ENCODE results near the gene CAND1. TPM values are rescaled to one million over a fixed set of nuclear protein-coding genes. Genes with fewer than 3 reads are reported as not detected.

CAND1 gene
- total and polyA plus RNA-seq, 2 of the 8 experiments (the other 6 are each of a cell fraction or from before 2014, with no cell fraction given), result 39.4 to 271 TPM

GRCh38 chr12:67286257-67286656 lies 17.1 kb downstream of the CAND1 start:
- no peak overlapping the region for H3K9ac ChIP-seq (replicated peaks in 1 of 4; ENCODE audit: extremely low read depth in 1 of 4, low read depth in 3 of 4, low read length in 3 of 4)
- H3K4me1 ChIP-seq (replicated peaks in 1 of 4; ENCODE audit: control insufficient read depth in 3 of 4, insufficient read depth in 4 of 4, low read length in 3 of 4), result no peaks in the 10 kb centered on the region
- no peak overlapping the region for H3K4ac ChIP-seq (replicated peaks; ENCODE audit: insufficient read length, low read depth, low read length)
- no peak overlapping the region for H3K14ac ChIP-seq (ENCODE audit: insufficient read length)
- no peaks in the 10 kb centered on the region for H3K27me3 ChIP-seq (replicated peaks in 1 of 4; ENCODE audit: control insufficient read depth in 3 of 4, extremely low read depth in 1 of 4, insufficient read depth in 3 of 4, low read length in 3 of 4)
- H3K4me2 ChIP-seq (ENCODE audit: insufficient read depth in 1 of 2, low read depth in 2 of 2, low read length in 2 of 2), result no peak overlapping the region
- H3K4me3 ChIP-seq (ENCODE audit: extremely low read depth in 1 of 4, insufficient read depth in 2 of 4, low read depth in 3 of 4, low read length in 4 of 4), result no peak overlapping the region; a peak in 1 of 8 replicates
- H3K36me3 ChIP-seq (ENCODE audit: control insufficient read depth in 2 of 4, insufficient read depth in 4 of 4, low read length in 3 of 4), result peaks cover 0 to 33% (median 5%) of the 10 kb centered on the region in 4 experiments; a peak in 3 of 8 replicates
- H4K91ac ChIP-seq (replicated peaks; ENCODE audit: insufficient read length, low read length), result no peak overlapping the region
- H4K20me1 ChIP-seq (replicated peaks in 1 of 2; ENCODE audit: control insufficient read depth in 1 of 2, insufficient read depth in 2 of 2, low read length in 2 of 2), result peaks cover 3 to 13% of the 10 kb centered on the region in 2 experiments
- H2BK5ac ChIP-seq (ENCODE audit: low read depth, low read length), result no peak overlapping the region
- H3K56ac ChIP-seq (replicated peaks; ENCODE audit: insufficient read length, low read depth, low read length), result no peak overlapping the region
- H3K27ac ChIP-seq (ENCODE audit: low read depth, low read length), result no peak overlapping the region
- H2AFZ ChIP-seq (ENCODE audit: low read length), result no peak overlapping the region
- H2BK15ac ChIP-seq (ENCODE audit: low read length), result no peak overlapping the region
- no peak overlapping the region for H4K5ac ChIP-seq (ENCODE audit: insufficient read length, low read depth, low read length)
- WGBS, 2 experiments (ENCODE audit: extremely low coverage in 1 of 2, insufficient coverage in 1 of 2, insufficient read length in 1 of 2, insufficient replicate concordance in 2 of 2, low coverage in 1 of 2, low lambda C conversion rate in 2 of 2, missing lambda C conversion rate in 1 of 2), result 96% methylated on average over 5 of the region's 5 CpGs; no CpG with 5 or more reads in 1 of the 2 experiments
- POLR2A ChIA-PET (ENCODE audit: partially characterized antibody), result interaction anchor here (2.1 kb wide), 1 partner anchor 17 kb away, joined by 14 read pairs; the partner anchor contains the start of gene CAND1
- H2BK120ac ChIP-seq (replicated peaks; ENCODE audit: low read depth, low read length), result no peak overlapping the region
- H2BK20ac ChIP-seq (ENCODE audit: low read length), result no peak overlapping the region
- H4K8ac ChIP-seq (ENCODE audit: extremely low read depth, insufficient read depth, low read length), result no peak overlapping the region
- no peaks in the 10 kb centered on the region for H3K9me3 ChIP-seq (ENCODE audit: insufficient read depth in 2 of 2, low read depth in 1 of 2, low read length in 1 of 2)
- no peaks in the 10 kb centered on the region for H3K23me2 ChIP-seq (ENCODE audit: low read depth, low read length)
- H3K79me1 ChIP-seq (ENCODE audit: low read depth, low read length), result peaks cover 5% of the 10 kb centered on the region; the same call in 1 of the 2 replicates
- H3K18ac ChIP-seq (ENCODE audit: extremely low read depth, low read length), result no peak overlapping the region
- DNase-seq (ENCODE audit: low read depth in 1 of 2, low spot score in 2 of 2) (no peak), FAIRE-seq (no peak)
- CTCF ChIA-PET (ENCODE audit: partially characterized antibody), result interaction anchor here (0.6 to 1.2 kb wide), 3 partner anchors 13 to 144 kb away, joined by 3 to 7 read pairs (median 3); no protein-coding TSS in a partner anchor
- peaks cover 0 to 91% of the 10 kb centered on the region in 2 experiments; a peak in 3 of 4 replicates for H3K79me2 ChIP-seq (ENCODE audit: control insufficient read depth in 1 of 2, insufficient read depth in 2 of 2, low read length in 2 of 2)
- no peak overlapping the region for H2BK12ac ChIP-seq (ENCODE audit: low read depth, low read length)
- H3K23ac ChIP-seq (ENCODE audit: insufficient read length), result no peak overlapping the region
- H2AK5ac ChIP-seq (ENCODE audit: low read depth, low read length), result no peak overlapping the region
- no peak for TF ChIP-seq SIN3A (conservative IDR thresholded peaks at IDR 0.05 in 1 of 2, IDR thresholded peaks at IDR 0.05 in 1 of 2; ENCODE audit: low read depth in 1 of 2, low read length in 2 of 2)
- no peak for TF ChIP-seq SRF (IDR thresholded peaks at IDR 0.05; ENCODE audit: low read depth, low read length)
- TF ChIP-seq GABPA (IDR thresholded peaks at IDR 0.05; ENCODE audit: borderline replicate concordance, insufficient read depth, low read length), result no peak
- no peak for TF ChIP-seq CREB1 (IDR thresholded peaks at IDR 0.05)
